GM21576 (cell line): ENCODE data around the gene ORC6.

Experiments
- ATAC-seq: cut with Tn5 transposase; IDR thresholded peaks from one replicate; pipeline ENCODE4 v1.9.1; 2021; ENCODE audit warnings: mild to moderate bottlenecking, moderate library complexity; ENCODE audit not compliant: unreplicated experiment

Gene ORC6

DNA sequence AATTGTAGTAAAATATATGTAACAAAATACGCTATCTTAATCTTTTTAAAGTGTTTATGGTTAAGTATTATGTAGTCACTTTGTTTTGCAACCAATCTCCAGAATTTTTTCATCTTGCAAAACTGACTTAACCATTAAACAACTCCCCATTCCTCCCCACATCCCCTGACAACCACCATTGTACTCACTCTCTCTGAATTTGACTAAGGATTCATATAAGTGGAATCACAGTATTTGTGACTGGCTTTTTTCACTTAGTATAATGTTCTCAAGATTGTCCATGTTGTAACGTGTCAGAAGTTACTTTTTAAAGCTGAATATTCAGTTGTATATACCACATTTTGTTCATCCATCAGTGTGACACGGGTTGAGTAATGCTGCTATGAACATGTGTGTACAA lies 10.6 kb downstream of the ORC6 start:
- ATAC-seq: no peak

GRCh38 chr16:46701615-46702014 lies 12.2 kb downstream of the ORC6 start:
- no peak for ATAC-seq

- ATAC-seq: no peak
Measured at GRCh38 chr16:46702030-46702429, 12.6 kb downstream of the ORC6 start.

DNA sequence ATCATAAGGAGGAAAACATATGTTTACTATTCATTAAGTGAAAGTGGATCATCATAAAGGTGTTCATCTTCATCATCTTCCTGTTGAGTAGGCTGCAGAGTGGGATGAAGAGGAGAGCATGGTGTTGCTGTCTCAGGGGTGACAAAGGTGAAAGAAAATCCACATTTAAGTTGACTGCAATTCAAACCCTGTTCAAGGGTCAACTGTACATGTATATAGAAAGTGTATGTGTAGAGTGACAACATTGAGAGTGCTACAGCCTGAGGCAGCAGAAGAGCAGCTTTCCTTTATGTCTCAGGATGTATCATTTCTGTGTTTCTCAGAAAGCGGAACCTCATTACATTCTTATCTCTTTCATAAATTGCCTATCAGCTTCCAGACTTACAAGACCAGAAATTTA lies 17.2 kb downstream of the ORC6 start:
- ATAC-seq: no peak

GRCh38 chr16:46709469-46710005 lies 20.1 kb downstream of the ORC6 start:
- ATAC-seq: no peak

- ATAC-seq: no peak
Measured at GRCh38 chr16:46711106-46712058, 21.9 kb downstream of the ORC6 start.

GRCh38 chr16:46712911-46713310 lies 23.5 kb downstream of the ORC6 start:
- no peak for ATAC-seq

DNA sequence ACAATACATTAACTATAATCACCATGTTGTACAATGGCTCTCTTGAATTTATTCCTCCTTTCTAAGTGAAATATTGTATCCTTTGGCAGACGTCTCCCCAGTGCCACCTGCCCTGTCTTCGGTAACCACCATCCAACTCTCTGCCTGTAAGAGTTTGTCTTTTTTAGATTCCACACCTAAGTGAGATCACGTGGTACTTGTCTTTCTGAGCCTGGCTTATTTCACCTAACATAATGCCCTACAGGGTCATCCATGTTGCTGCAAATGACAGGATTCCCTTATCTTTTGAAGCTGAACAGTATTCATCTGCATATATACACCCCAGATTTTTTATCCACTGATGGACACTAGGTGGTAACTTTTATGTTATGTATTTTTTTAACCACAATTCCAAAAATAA lies 24.2 kb downstream of the ORC6 start:
- ATAC-seq: no peak

DNA sequence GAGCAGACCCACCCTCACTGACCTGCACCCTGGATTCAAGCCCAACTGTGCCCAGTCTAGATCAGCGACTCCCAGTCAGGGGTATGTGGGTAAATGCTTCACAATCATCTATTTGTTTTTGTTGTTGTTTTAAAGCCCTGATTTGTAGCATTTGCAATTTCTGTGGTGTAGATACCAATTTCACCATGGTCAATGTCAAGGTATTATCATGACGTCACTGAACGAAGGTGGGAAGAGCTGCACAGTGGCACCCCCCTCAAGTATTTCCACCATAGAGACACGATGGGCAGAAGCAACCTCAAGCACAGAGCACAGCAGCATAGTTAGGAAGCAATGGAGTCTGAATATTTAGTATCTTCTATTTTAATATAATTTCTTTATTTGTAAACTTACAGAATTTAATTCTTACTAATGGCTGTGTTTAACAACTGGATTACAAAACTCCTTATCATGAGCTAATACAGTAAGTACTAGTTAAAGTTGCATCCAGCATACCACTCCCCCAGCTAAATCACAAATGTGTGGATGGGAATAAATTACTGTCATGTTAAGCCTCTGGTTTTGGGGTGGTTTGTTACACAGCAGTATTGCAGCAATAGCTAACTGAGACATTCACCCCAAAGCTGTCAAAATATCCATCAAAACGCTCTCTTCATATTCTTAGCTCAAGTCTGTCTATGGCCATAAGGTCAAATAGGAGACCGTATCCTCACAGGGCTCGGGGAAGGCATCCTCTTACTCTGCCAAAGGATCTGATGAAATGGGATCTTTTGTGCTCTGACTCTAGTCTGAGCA lies 25.5 kb downstream of the ORC6 start:
- no peak for ATAC-seq

- ATAC-seq: no peak
Measured at GRCh38 chr16:46715769-46716305, 26.4 kb downstream of the ORC6 start.

DNA sequence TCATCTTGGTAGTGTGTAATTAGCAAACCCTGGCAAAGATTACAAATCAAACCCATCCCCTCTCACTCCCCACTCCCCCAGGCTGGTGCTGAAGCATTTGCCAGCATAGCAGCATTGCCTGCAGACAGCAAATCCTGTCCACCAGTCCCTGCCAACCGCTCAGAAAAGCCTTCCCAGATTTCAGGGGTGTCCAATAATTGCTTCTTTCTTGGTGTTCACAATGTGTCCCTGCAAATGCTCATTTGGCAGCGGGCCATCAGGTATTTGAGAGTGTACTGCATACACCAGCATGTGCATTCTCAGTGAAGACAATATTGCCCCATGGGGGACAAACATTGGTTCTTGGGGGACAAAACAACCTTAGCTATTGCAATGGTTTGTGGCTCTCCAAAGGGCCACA lies 28.2 kb downstream of the ORC6 start:
- ATAC-seq: no peak

GRCh38 chr16:46718214-46718613 lies 28.8 kb downstream of the ORC6 start:
- no peak for ATAC-seq

GRCh38 chr16:46719528-46719927 lies 30.1 kb downstream of the ORC6 start:
- ATAC-seq: no peak

DNA sequence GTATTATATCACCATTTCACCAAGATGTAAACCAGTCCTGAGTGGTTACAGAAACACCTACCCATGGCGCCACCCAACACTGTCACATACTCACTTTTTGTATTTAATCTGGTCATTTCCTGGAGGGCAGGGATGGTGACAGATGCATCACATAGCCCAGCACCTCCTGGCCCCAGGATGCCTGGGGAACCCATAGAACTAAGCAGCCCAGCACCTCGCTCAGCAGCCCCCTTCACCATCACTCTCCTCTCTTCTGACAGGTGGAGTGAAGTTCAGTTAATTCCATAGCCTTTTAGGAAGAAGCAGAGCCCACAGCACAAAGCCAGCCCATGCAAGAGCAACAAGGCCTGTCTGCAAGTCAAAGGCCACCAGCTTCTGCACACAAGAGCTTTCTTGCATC lies 31.2 kb downstream of the ORC6 start:
- ATAC-seq: no peak

GRCh38 chr16:46721885-46722284 lies 32.4 kb downstream of the ORC6 start:
- ATAC-seq: no peak

- ATAC-seq: no peak
Measured at GRCh38 chr16:46727184-46727583, 37.7 kb downstream of the ORC6 start.

GRCh38 chr16:46727630-46728029 lies 38.2 kb downstream of the ORC6 start:
- ATAC-seq: no peak

GRCh38 chr16:46728806-46729205 lies 39.3 kb downstream of the ORC6 start:
- ATAC-seq: no peak

GRCh38 chr16:46729326-46729995 lies 40.0 kb downstream of the ORC6 start:
- ATAC-seq: no peak

GRCh38 chr16:46730126-46730525 lies 40.7 kb downstream of the ORC6 start:
- no peak for ATAC-seq
